ENCODE data around the gene TNRC6A. TPM values are rescaled to one million over a fixed set of nuclear protein-coding genes. Genes with fewer than 3 reads are reported as not detected.
A peak's percentile ranks its signal among the peaks of the same experiment; 100 is the strongest.

TNRC6A gene
- total and polyA plus RNA-seq, 9 of the 15 experiments (the other 6 are each of a cell fraction or from before 2014, with no cell fraction given), result 3.4 to 32.1 (median 26.6) TPM

- TF ChIP-seq ZBTB40 (IDR thresholded peaks at IDR 0.05) (peak; percentile 98), ZBTB40 (CRISPR knock-in tag; IDR thresholded peaks at IDR 0.05) (no peak), ZHX1 (conservative IDR thresholded peaks at IDR 0.05; ENCODE audit: low read length) (peak; percentile 80; the same call in 1 of the 2 replicates), ZEB2 (IDR thresholded peaks at IDR 0.05) (peak; percentile 66), ZBTB7A (IDR thresholded peaks at IDR 0.05; ENCODE audit: borderline replicate concordance, control insufficient read depth, low read depth, low read length) (peak; percentile 87), ZNF740 (CRISPR knock-in tag; IDR thresholded peaks at IDR 0.05) (no peak), ZNF740 (tag; IDR thresholded peaks at IDR 0.05) (peak in 1 of 2 experiments; percentile 66; a peak in 2 of 4 replicates), ID3 (CRISPR knock-in tag; IDR thresholded peaks at IDR 0.05) (no peak), ID3 (tag; IDR thresholded peaks at IDR 0.05) (peak; percentile 43; the same call in 1 of the 2 replicates), SRSF1 (IDR thresholded peaks at IDR 0.05; ENCODE audit: low read depth, low read length) (peak; percentile 37; the same call in 1 of the 2 replicates), ZNF274 (IDR thresholded peaks at IDR 0.05; ENCODE audit: borderline replicate concordance, low read depth, low read length) (no peak), CXXC5 (CRISPR knock-in tag; IDR thresholded peaks at IDR 0.05) (peak; percentile 76), MBD2 (IDR thresholded peaks at IDR 0.05; ENCODE audit: borderline replicate concordance, low read depth) (peak; percentile 43; the same call in 1 of the 2 replicates), ILF3 (IDR thresholded peaks at IDR 0.05; ENCODE audit: borderline replicate concordance) (0 out of 2 replicates have a peak, but pooled peaks have one; percentile 37)
Measured at GRCh38 chr16:24729243-24729950, at the start of gene TNRC6A (continued).
